Smooth muscle cell (in vitro differentiated cells): ENCODE data around the gene EYS. TPM values are rescaled to one million over a fixed set of nuclear protein-coding genes. Genes with fewer than 3 reads are reported as not detected.

ENCODE experiments used
- DNase-seq: peaks from one replicate; lab custom pipeline; 2025; ENCODE audit not compliant: unreplicated experiment; lab: John Stamatoyannopoulos, UW
- H2AFZ ChIP-seq: fragments of 200-600 bp; sonication (generic); 2 replicates; pipeline ENCODE4 v1.6.0; 2016; ENCODE audit warnings: antibody characterized with exemption, low read depth, mild to moderate bottlenecking
- H3F3A ChIP-seq: fragments of 200-600 bp; sonication (generic); 2 replicates; pipeline ENCODE4 v1.6.0; 2017; ENCODE audit warnings: antibody characterized with exemption, low read depth
- H3K27ac ChIP-seq: fragments of 200-600 bp; sonication (generic); 2 replicates; pipeline ENCODE4 v1.5.1; 2016; ENCODE audit warnings: low read depth, mild to moderate bottlenecking
- H3K27me3 ChIP-seq: fragments of 200-600 bp; sonication (generic); 2 replicates; pipeline ENCODE4 v1.6.1; 2016; ENCODE audit warnings: low read depth, mild to moderate bottlenecking
- H3K36me3 ChIP-seq: fragments of 200-600 bp; sonication (generic); 2 replicates; pipeline ENCODE4 v1.5.1; 2016; ENCODE audit warnings: low read depth
- H3K4me1 ChIP-seq: fragments of 200-600 bp; sonication (generic); 2 replicates; pipeline ENCODE4 v1.5.1; 2016; ENCODE audit warnings: low read depth
- H3K4me2 ChIP-seq: fragments of 200-600 bp; sonication (generic); 2 replicates; pipeline ENCODE4 v1.6.0; 2016; ENCODE audit warnings: mild to moderate bottlenecking
- H3K4me3 ChIP-seq: fragments of 200-600 bp; sonication (generic); 2 replicates; pipeline ENCODE4 v1.5.1; 2016; ENCODE audit warnings: mild to moderate bottlenecking
- H3K79me2 ChIP-seq: fragments of 200-600 bp; sonication (generic); 2 replicates; pipeline ENCODE4 v1.6.0; 2016; ENCODE audit warnings: low read depth, mild to moderate bottlenecking
- H3K9ac ChIP-seq: fragments of 200-600 bp; sonication (generic); 2 replicates; pipeline ENCODE4 v1.6.0; 2016; ENCODE audit warnings: low read depth
- H3K9me3 ChIP-seq: fragments of 200-600 bp; sonication (generic); replicated peaks from 2 replicates; pipeline ENCODE4 v1.5.1; 2016; ENCODE audit warnings: low read depth
- H4K20me1 ChIP-seq: fragments of 200-600 bp; sonication (generic); 2 replicates; pipeline ENCODE4 v1.6.0; 2016; ENCODE audit warnings: low read depth
- CTCF ChIP-seq: fragments of 200-600 bp; sonication (generic); IDR thresholded peaks from 2 replicates; pipeline ENCODE4 v1.5.1; 2017; ENCODE audit warnings: borderline replicate concordance, mild to moderate bottlenecking, antibody characterized with exemption; ENCODE audit not compliant: insufficient read depth, poor library complexity, severe bottlenecking
- WGBS: methylation state at CpG from one replicate; pipeline ENCODE4 v1.1.7; 2016; ENCODE audit warnings: low lambda C conversion rate; 5-methylcytosine and 5-hydroxymethylcytosine counted together
- polyA plus RNA-seq: library from polyadenylated mRNA; unstranded; fragments of >200 nt; fragmentation: Nextera tagmentation; extraction: Ambion mirVana; gene quantifications from 2 replicates; pipeline ENCODE4 v1.2.1, GENCODE V29; 2016
- total RNA-seq: library from RNA; depleted of rRNA; stranded (reverse); fragments of >200 nt; gene quantifications from 2 replicates; pipeline ENCODE4 v1.2.3, GENCODE V29; 2014

The EYS gene
- total and polyA plus RNA-seq, 2 experiments from 2014 or later: 0.07 to 0.18 TPM

DNA sequence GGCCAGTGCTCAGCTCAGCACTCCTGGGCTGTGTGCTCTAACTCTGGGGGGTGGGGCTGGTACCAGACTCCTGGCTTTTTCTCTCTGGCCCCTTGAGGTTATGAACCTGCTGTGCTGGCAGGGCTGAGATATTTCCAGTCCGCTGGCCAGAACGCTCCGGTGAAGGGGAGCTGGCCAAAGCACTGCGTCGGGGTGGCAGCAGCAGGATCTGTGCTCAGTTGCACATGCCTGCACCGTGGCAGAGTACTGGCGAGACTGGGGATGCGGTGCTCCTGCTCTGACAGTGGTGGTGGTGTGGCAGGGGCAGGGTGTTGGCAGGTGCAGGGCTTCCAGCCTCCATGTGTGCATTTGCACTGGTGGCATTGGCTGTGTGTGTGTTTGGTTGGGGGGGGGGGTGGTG lies 1697.0 kb downstream of the EYS start:
- H2AFZ ChIP-seq: no peak overlapping the region
- H3K27me3 ChIP-seq: no peaks in the 10 kb centered on the region
- peaks cover 7% of the 10 kb centered on the region for H3K9me3 ChIP-seq
- 97% methylated on average over 8 of the region's 8 CpGs for WGBS
- no peak overlapping the region for H3K4me3 ChIP-seq
- no peak overlapping the region for H3K27ac ChIP-seq
- no peak overlapping the region for H3K4me2 ChIP-seq
- no peaks in the 10 kb centered on the region for H3K79me2 ChIP-seq
- H3K9ac ChIP-seq: no peak overlapping the region
- H3K36me3 ChIP-seq: no peaks in the 10 kb centered on the region
- TF ChIP-seq CTCF: no peak
- no peak for DNase-seq
- H3F3A ChIP-seq: no peaks in the 10 kb centered on the region
- no peaks in the 10 kb centered on the region for H3K4me1 ChIP-seq
- H4K20me1 ChIP-seq: no peaks in the 10 kb centered on the region

DNA sequence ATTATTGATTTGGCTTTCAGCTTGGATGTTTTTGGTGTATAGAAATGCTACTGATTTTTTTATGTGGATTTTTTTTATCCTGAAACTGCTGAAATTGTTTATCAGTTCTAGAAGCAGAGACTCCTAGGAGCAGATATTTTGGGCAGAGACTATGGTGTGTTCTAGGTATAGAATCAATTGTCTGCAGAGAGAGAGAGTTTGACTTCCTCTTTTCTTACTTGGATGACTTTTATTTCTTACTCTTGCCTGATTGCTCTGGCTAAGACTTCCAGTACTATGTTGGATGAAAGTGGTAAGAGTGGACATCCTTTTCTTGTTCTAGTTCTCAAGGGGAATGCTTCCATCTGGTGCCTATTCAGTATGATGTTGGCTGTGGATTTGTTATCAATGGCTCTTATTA lies 1700.8 kb downstream of the EYS start:
- no peaks in the 10 kb centered on the region for H3K27me3 ChIP-seq
- no peak overlapping the region for H2AFZ ChIP-seq
- H3K9ac ChIP-seq: no peak overlapping the region
- H3K36me3 ChIP-seq: no peaks in the 10 kb centered on the region
- H3K4me2 ChIP-seq: no peak overlapping the region
- no peak for DNase-seq
- peaks cover 10% of the 10 kb centered on the region for H3K9me3 ChIP-seq
- TF ChIP-seq CTCF: no peak
- H3F3A ChIP-seq: no peaks in the 10 kb centered on the region
- no peaks in the 10 kb centered on the region for H3K79me2 ChIP-seq
- no peak overlapping the region for H3K27ac ChIP-seq
- H4K20me1 ChIP-seq: no peaks in the 10 kb centered on the region
- H3K4me3 ChIP-seq: no peak overlapping the region
- H3K4me1 ChIP-seq: no peaks in the 10 kb centered on the region

DNA sequence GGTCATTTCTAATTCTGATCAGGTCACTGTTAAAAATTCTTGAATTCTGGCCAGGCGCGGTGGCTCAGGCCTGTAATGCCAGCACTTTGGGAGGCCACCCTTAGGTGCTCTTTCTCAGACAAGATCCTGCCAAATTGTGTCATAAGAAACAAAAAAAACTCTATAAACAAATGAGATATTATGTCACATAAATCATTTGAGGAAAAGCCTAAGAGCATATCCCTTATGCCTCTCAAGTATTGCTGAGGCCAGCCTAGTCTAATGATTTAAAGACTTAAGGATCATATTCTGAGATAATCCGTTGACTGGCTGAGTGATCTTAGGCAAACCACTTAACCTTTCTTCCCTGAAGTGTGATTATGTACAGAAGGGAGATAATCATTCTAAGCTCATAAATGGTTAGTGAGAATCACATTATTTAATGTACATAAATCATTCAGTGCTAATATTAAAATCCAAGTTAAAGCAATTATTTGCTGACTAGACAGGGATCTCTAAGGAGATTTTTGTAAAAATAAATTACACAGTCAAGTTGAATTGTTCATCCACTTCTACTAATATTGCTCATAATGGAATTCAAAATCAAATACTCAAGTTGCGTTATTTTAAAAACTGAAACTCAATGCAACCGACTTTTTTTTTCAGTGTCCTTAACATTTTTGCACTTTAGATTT lies 1706.1 kb downstream of the EYS start:
- Histone ChIP-seq H3K4me1 (no peaks in the 10 kb centered on the region), H2AFZ (no peak overlapping the region), H4K20me1 (no peaks in the 10 kb centered on the region), H3K4me3 (no peak overlapping the region), H3K79me2 (no peaks in the 10 kb centered on the region), H3F3A (no peaks in the 10 kb centered on the region), H3K9ac (no peak overlapping the region), H3K27ac (no peak overlapping the region), H3K9me3 (peaks cover 3% of the 10 kb centered on the region), H3K4me2 (no peak overlapping the region), H3K36me3 (no peaks in the 10 kb centered on the region), H3K27me3 (no peaks in the 10 kb centered on the region)
- no peak for DNase-seq
- 85% methylated on average over 5 of the region's 5 CpGs for WGBS
- TF ChIP-seq CTCF: no peak

DNA sequence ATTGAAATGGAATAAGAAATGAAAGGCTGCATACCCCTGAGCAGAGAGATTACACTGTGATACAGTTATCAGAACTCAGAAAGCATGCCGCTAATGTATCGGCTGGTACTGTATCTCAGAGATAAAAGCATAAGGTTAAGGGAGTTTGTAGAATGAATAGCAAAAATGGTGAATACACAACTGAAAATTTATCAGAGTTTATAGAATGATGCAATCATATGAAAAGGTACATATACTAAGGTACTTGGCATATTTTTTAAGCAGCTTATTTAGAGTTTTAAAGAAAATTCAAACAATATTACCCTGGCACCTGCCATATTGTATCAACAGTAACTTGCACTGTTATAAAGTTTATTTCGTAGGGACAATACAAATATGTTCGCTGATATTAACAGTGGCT lies 1707.4 kb downstream of the EYS start:
- Histone ChIP-seq H3K9me3 (peaks cover 1% of the 10 kb centered on the region), H4K20me1 (no peaks in the 10 kb centered on the region), H3K4me3 (no peak overlapping the region), H3K4me2 (no peak overlapping the region), H3K9ac (no peak overlapping the region), H3F3A (no peaks in the 10 kb centered on the region), H2AFZ (peak overlapping the region; percentile 15), H3K36me3 (no peaks in the 10 kb centered on the region), H3K27me3 (no peaks in the 10 kb centered on the region), H3K79me2 (no peaks in the 10 kb centered on the region), H3K27ac (no peak overlapping the region), H3K4me1 (no peaks in the 10 kb centered on the region)
- 95% methylated on average over 4 of the region's 4 CpGs for WGBS
- TF ChIP-seq CTCF: no peak
- no peak for DNase-seq
